ENCODE measurements around the gene LANCL2. TPM values are rescaled to one million over a fixed set of nuclear protein-coding genes. Genes with fewer than 3 reads are reported as not detected.

Gene LANCL2
- total RNA-seq, 1 experiment from 2014 or later = 10.0 TPM

GRCh38 chr7:55437375-55437774 is 72.2 kb downstream of the LANCL2 start:
- Histone ChIP-seq H3K27ac (ENCODE audit: low read depth, low read length) (no peak overlapping the region), H3K9me3 (ENCODE audit: control insufficient read depth in 1 of 2, insufficient read depth in 1 of 2, low read depth in 1 of 2, low read length in 2 of 2) (no peaks in the 10 kb centered on the region), H3K36me3 (ENCODE audit: control insufficient read depth in 1 of 2, insufficient read depth in 2 of 2, low read length in 2 of 2) (no peaks in the 10 kb centered on the region), H3K4me2 (ENCODE audit: low read length) (no peak overlapping the region), H3K27me3 (ENCODE audit: insufficient read depth, low read length) (no peaks in the 10 kb centered on the region), H3K4me1 (ENCODE audit: control insufficient read depth in 1 of 2, insufficient read depth in 2 of 2, low read length in 2 of 2) (no peaks in the 10 kb centered on the region), H4K20me1 (ENCODE audit: insufficient read depth) (no peaks in the 10 kb centered on the region), H3K9me2 (ENCODE audit: insufficient read depth) (no peaks in the 10 kb centered on the region), H3K79me2 (ENCODE audit: insufficient read depth, low read length) (no peaks in the 10 kb centered on the region), H3K9ac (ENCODE audit: low read length) (no peak overlapping the region), H2AFZ (ENCODE audit: low read depth, low read length, poor library complexity, severe bottlenecking) (no peak overlapping the region), H3K4me3 (replicated peaks in 1 of 2; ENCODE audit: low read depth in 1 of 2, low read length in 2 of 2) (no peak overlapping the region)
- POLR2A ChIA-PET = no interaction called here
- DNase-seq (ENCODE audit: low read depth, low spot score) (no peak), ATAC-seq (no peak)
- TF ChIP-seq SRF (IDR thresholded peaks at IDR 0.05; ENCODE audit: low read depth) (no peak), REST (IDR thresholded peaks at IDR 0.05; ENCODE audit: low read depth) (no peak), TCF7L2 (IDR thresholded peaks at IDR 0.05; ENCODE audit: borderline replicate concordance, extremely low read depth, insufficient read depth, insufficient read length) (no peak), EZH2phosphoT487 (IDR thresholded peaks at IDR 0.05; ENCODE audit: borderline replicate concordance) (no peak), MAX (IDR thresholded peaks at IDR 0.05) (no peak), CBX3 (IDR thresholded peaks at IDR 0.05; ENCODE audit: low read depth) (no peak), POLR2A (IDR thresholded peaks at IDR 0.05; ENCODE audit: borderline replicate concordance, extremely low read depth, insufficient read depth, insufficient read length) (no peak), RAD21 (IDR thresholded peaks at IDR 0.05; ENCODE audit: low read depth) (no peak), ZBTB33 (IDR thresholded peaks at IDR 0.05; ENCODE audit: extremely low read depth, insufficient replicate concordance, low read length) (no peak)
- intact Hi-C loops (cut with micrococcal nuclease) = no loop called here
- CTCF ChIA-PET = no interaction called here
- RAD21 ChIA-PET (ENCODE audit: low non-redundant PET in 1 of 2, low total read pairs in 2 of 2, uncharacterized antibody in 2 of 2, unreplicated experiment in 2 of 2) = no interaction called here
- no TSS peak for BruUV-seq (replicated peaks)

Measured in HCT116 (cell line).